GM21381 (cell line): ENCODE data around the gene ATP2B2.

Source experiments
- ATAC-seq: cut with Tn5 transposase; IDR thresholded peaks from one replicate; pipeline ENCODE4 v1.9.1; 2021; ENCODE audit warnings: mild to moderate bottlenecking, moderate library complexity; ENCODE audit not compliant: unreplicated experiment

The ATP2B2 gene

GRCh38 chr3:10495614-10496013 is 9.8 kb downstream of the ATP2B2 start:
- ATAC-seq: no peak

DNA sequence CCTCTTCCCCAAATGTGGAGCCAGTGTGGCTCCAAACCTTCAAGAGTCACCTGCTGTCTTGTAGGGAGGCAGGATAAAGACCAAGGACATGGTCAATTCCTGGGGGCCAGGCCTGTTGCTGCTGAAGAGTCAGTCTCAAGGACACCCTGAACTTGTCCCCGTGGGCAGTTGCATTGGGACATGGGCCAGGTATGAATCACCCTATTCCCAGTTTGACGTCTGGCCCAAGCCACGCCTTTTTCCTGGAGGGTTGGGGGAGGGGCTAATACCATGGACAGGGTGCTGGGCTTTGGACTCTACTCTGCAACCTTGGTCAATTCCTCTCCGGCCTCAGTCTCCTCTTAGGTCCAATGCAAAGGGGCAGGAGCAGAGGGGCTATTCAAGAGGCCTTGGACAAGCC is 10.4 kb downstream of the ATP2B2 start:
- no peak for ATAC-seq

DNA sequence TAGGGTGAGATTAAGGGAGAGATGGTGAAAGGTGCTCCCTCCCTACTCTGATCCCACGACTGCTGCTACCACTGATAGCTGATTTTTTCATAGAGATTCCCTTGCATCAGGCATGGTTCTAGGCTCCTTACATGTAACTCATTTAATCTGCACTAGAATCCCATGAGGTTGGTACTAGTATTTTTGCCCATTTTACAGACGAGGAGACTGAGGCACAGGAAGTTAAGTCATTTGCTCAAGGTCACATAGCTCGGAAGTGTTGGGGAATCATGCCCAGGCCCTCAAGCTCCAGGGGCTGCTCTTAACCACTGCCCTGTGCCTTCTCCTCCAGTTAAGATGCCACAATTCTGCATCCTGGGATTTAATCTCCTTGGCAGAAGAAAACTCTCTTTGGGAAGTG is 11.2 kb downstream of the ATP2B2 start:
- ATAC-seq: no peak

DNA sequence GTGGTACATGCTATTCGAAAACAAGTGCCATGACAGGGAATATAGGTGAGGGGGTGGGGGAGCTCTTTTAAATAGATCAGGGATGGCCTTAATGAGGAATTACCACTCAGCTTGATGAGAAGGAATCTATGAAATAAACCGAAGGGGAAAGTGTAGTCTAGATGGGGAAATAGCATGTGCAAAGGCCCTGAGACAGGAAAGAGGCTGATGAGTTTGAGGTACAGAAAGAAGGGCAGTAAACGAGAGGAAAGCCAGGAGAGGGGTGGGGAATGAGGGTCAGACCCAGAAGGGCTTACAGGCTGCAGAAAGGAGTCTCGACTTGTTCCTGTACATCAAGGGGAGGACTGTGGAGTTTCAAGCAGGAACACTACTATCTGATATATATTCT is 12.2 kb downstream of the ATP2B2 start:
- ATAC-seq: no peak

GRCh38 chr3:10492364-10493201 is 12.8 kb downstream of the ATP2B2 start:
- no peak for ATAC-seq

- no peak for ATAC-seq
Observed at GRCh38 chr3:10489746-10490483, 15.5 kb downstream of the ATP2B2 start.

- ATAC-seq: no peak
Observed at GRCh38 chr3:10487988-10488633, 17.3 kb downstream of the ATP2B2 start.

DNA sequence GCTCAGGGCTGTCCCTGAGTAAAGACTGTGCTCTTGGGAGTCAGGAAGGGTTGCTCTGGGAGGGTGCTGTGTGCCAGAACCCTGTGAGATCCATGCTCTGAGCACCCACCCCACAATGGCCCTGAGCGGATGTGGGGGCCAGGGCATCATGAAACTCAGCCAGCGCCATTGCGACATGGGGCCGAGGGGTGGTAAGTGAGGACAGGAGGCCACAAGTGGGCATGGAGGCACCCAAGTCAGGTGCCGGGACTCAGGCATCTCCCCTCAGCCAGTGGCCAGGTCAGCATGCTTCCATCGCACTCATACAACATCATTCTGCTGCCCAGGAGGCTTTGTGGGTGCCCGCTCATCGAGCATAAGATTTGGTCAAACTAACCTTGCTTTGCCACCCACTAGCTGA is 19.6 kb downstream of the ATP2B2 start:
- no peak for ATAC-seq

- ATAC-seq: no peak
Observed at GRCh38 chr3:10485380-10485779, 20.0 kb downstream of the ATP2B2 start.

- ATAC-seq: no peak
Observed at GRCh38 chr3:10484709-10485108, 20.7 kb downstream of the ATP2B2 start.

GRCh38 chr3:10483686-10484345 is 21.6 kb downstream of the ATP2B2 start:
- ATAC-seq: no peak

- ATAC-seq: no peak
Observed at GRCh38 chr3:10483364-10483675, 22.1 kb downstream of the ATP2B2 start.

DNA sequence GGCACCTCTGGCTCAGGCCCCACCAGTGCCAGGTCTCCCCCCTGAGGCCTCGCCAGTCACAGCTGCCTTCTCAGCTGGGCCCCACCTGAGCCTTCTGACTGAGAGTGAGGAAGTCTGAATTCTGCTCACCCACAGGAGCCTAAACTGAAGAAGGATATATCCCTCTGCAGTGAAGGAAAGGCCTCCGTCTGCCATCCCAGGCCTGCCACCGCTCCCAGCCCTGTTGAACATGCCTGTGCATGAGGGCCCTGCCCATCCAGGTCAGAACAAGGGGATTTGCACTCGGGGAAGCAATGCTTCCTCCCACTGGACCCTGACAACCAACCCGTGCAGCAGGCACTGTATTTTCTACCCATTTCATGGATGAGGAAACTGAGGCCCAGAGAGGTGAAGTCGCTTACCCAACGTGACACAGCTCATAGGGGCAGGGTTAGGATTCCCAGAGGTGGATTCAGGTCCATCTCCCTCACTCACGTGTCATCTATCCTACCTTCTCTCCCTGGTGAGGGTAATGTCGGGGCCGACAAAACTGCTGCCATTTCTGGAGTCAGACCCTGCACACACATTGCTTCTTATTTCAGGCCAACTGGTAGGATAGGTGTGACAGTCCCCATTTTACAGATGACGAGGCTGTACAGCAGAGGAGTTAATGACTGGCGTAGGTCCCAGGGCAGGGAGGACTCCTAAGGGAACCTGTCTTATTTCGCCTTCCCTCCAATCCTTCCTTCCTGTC is 22.6 kb downstream of the ATP2B2 start:
- no peak for ATAC-seq

- no peak for ATAC-seq
Observed at GRCh38 chr3:10480871-10481378, 24.5 kb downstream of the ATP2B2 start.

- ATAC-seq: no peak
Observed at GRCh38 chr3:10479311-10479710, 26.1 kb downstream of the ATP2B2 start.

GRCh38 chr3:10475983-10476382 is 29.4 kb downstream of the ATP2B2 start:
- ATAC-seq: no peak

DNA sequence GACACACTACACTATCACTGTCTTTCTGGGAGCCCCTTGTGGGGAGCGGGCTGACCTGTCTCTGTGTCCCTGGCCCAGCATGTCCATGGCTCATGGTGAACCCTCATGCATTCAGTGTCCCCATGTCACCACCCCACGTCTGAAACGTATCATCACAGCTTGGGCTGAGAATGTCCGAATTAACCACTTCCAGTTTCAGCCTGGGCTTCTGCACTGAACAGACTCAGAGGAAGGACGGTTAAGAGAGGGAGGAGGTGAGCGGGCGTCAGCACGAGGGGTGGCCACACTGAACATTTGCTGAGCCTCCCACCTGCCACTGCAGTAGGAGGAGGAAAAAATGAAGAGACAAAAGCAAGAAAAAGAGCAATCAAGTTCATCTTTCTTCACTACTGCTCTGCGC is 30.5 kb downstream of the ATP2B2 start:
- ATAC-seq: no peak

DNA sequence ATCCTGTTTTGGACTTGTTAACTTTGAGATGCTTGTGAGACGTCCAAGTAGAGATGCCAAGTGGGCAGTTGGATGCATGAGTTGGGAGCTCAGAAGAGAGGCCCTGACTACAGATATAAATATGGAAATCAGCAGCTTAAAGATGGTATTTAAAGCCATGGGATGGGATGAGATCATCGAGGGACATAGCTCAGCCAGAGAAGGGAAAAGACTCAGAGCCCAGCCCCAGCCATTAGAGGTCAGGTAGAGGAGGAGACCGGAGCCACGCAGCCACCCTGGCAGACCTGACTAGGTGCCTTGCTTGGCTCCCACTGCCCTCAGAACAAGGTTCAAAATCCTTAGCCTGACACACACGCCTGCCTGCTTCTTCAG is 31.1 kb downstream of the ATP2B2 start:
- ATAC-seq: no peak

GRCh38 chr3:10473581-10474274 is 31.7 kb downstream of the ATP2B2 start:
- no peak for ATAC-seq

DNA sequence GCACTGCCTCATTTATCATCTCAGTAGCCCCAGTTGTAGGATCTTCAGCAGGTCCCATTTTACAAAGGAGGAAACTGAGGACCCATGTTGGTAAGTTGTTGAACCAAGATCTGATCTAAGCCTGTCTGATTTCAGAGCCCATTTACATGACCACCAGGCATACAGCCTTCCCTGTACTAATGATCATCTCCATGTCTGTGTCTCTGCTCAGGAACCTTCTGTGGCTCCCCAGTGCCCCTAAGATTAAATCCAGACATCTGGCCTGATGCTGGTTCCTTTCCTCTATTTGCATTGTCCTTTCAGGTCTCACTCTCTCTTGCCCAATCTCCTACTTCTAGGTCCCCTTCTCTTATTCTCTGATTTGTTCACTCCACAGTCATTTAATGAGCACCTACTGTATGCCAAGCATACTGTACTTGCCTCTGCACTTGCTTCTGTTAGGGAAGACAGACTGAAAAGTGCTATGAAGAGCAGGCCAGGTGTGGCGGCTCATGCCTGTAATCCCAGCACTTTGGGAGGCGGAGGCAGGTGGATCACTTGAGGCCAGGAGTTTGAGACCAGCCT is 32.4 kb downstream of the ATP2B2 start:
- ATAC-seq: no peak
